CD14-positive monocyte (primary cell): ENCODE data around the gene TXK. TPM values are rescaled to one million over a fixed set of nuclear protein-coding genes. Genes with fewer than 3 reads are reported as not detected.

Source experiments
- DNase-seq, 3 donors: peaks; one replicate each; pipeline ENCODE4 v3.0.0-alpha.2; 2011 to 2022
- H2AFZ ChIP-seq: 2 replicates; pipeline ENCODE4 v1.6.0; 2012; ENCODE audit warnings: mild to moderate bottlenecking, low read depth, low read length, inconsistent platforms; ENCODE audit not compliant: insufficient read depth, poor library complexity, severe bottlenecking
- H3K27ac ChIP-seq, 2 donors: 1 replicate in 1 of 2; 2 replicates in 1 of 2; pipeline ENCODE4 v1.5.1; 2012 to 2013; ENCODE audit warnings: low read length in 2 of 2, control low read depth in 1 of 2, inconsistent platforms in 1 of 2, low read depth in 1 of 2, mild to moderate bottlenecking in 1 of 2
- H3K27me3 ChIP-seq, 2 donors: one replicate each; pipeline versions ENCODE4 v1.6.0 to v1.6.1; 2011 to 2013; ENCODE audit warnings: low read length in 2 of 2; ENCODE audit not compliant: control insufficient read depth in 2 of 2, insufficient read depth in 2 of 2
- H3K36me3 ChIP-seq, 2 donors: replicated peaks in 1 of 2; 1 replicate in 1 of 2; 2 replicates in 1 of 2; pipeline versions ENCODE4 v1.5.1 to v1.6.1; 2012 to 2013; ENCODE audit warnings: low read length in 2 of 2, control low read depth in 1 of 2, inconsistent platforms in 1 of 2, mild to moderate bottlenecking in 1 of 2; ENCODE audit not compliant: insufficient read depth in 2 of 2, control insufficient read depth in 1 of 2
- H3K4me1 ChIP-seq, 2 donors: 1 replicate in 1 of 2; 2 replicates in 1 of 2; pipeline versions ENCODE4 v1.5.1 to v1.6.1; 2012 to 2013; ENCODE audit warnings: low read length in 2 of 2, control low read depth in 1 of 2, inconsistent platforms in 1 of 2, mild to moderate bottlenecking in 1 of 2, moderate library complexity in 1 of 2; ENCODE audit not compliant: insufficient read depth in 2 of 2, control insufficient read depth in 1 of 2
- H3K4me2 ChIP-seq: replicated peaks from 2 replicates; pipeline ENCODE3; 2012; ENCODE audit warnings: low read length, moderate library complexity, mild to moderate bottlenecking; ENCODE audit not compliant: poor library complexity, severe bottlenecking; ENCODE audit errors: extremely low read depth
- H3K4me3 ChIP-seq, 3 experiments: fragments of 200-600 bp in 1 of 3; sonication (generic) in 1 of 3; replicated peaks in 1 of 3; 1 replicate in 2 of 3; 2 replicates in 1 of 3; pipeline ENCODE4 v1.5.1; 2011 to 2013; ENCODE audit warnings: low read length in 3 of 3, mild to moderate bottlenecking in 3 of 3, control low read depth in 2 of 3, low read depth in 2 of 3, inconsistent platforms in 1 of 3, moderate library complexity in 1 of 3
- H3K79me2 ChIP-seq: 2 replicates; pipeline ENCODE4 v1.6.0; 2012; ENCODE audit warnings: mild to moderate bottlenecking, control low read depth, inconsistent platforms, low read length, moderate library complexity; ENCODE audit not compliant: insufficient read depth
- H3K9ac ChIP-seq: 2 replicates; pipeline ENCODE4 v1.6.0; 2017; ENCODE audit warnings: low read length, mild to moderate bottlenecking; ENCODE audit not compliant: insufficient read depth, poor library complexity, severe bottlenecking
- H3K9me3 ChIP-seq, 2 donors: replicated peaks in 1 of 2; 1 replicate in 1 of 2; 2 replicates in 1 of 2; pipeline versions ENCODE4 v1.5.1 to v1.6.1; 2012 to 2013; ENCODE audit warnings: low read length in 2 of 2, control low read depth in 1 of 2; ENCODE audit not compliant: control insufficient read depth in 1 of 2, insufficient read depth in 1 of 2
- H4K20me1 ChIP-seq: 2 replicates; pipeline ENCODE4 v1.6.0; 2012; ENCODE audit warnings: mild to moderate bottlenecking, low read length, control low read depth, moderate library complexity; ENCODE audit not compliant: insufficient read depth
- H3K27ac Mint-ChIP-seq, 7 donors: one replicate each; pipeline ENCODE4 v1.8.0; 2020; ENCODE audit warnings: mild to moderate bottlenecking in 7 of 7, mixed read lengths in 7 of 7, moderate library complexity in 6 of 7, inconsistent platforms in 2 of 7
- H3K27me3 Mint-ChIP-seq, 3 donors: one replicate each; pipeline ENCODE4 v1.8.0; 2021 to 2022; ENCODE audit warnings: low read depth in 3 of 3, mild to moderate bottlenecking in 3 of 3, mixed read lengths in 3 of 3, moderate library complexity in 3 of 3, inconsistent platforms in 1 of 3
- H3K36me3 Mint-ChIP-seq, 2 donors: one replicate each; pipeline ENCODE4 v1.8.0; 2020; ENCODE audit warnings: mixed read lengths in 2 of 2, inconsistent platforms in 1 of 2, mild to moderate bottlenecking in 1 of 2
- H3K4me1 Mint-ChIP-seq: one replicate; pipeline ENCODE4 v1.8.0; 2020; ENCODE audit warnings: mild to moderate bottlenecking, mixed read lengths
- H3K4me3 Mint-ChIP-seq, 2 donors: one replicate each; pipeline ENCODE4 v1.8.0; 2020; ENCODE audit warnings: mild to moderate bottlenecking in 2 of 2, mixed read lengths in 2 of 2, moderate library complexity in 1 of 2
- H3K9me3 Mint-ChIP-seq, 7 donors: one replicate each; pipeline ENCODE4 v1.8.0; 2020 to 2022; ENCODE audit warnings: mixed read lengths in 7 of 7, mild to moderate bottlenecking in 6 of 7, moderate library complexity in 6 of 7, inconsistent platforms in 2 of 7
- CTCF ChIP-seq: fragments of 200-600 bp; IDR thresholded peaks from one replicate; pipeline ENCODE4 v1.8.0; 2022; ENCODE audit warnings: antibody characterized with exemption, mild to moderate bottlenecking
- WGBS: methylation state at CpG from one replicate; pipeline ENCODE4 v1.1.5; 2013; ENCODE audit warnings: missing lambda C conversion rate; ENCODE audit not compliant: insufficient coverage; 5-methylcytosine and 5-hydroxymethylcytosine counted together
- intact Hi-C, 2 donors: fragments of 100-400 bp; cut with micrococcal nuclease; formaldehyde crosslinking; loops; one replicate each; pipeline versions ENCODE4 v1.15.0 to v1.15.1; 2023
- polyA plus RNA-seq, 3 donors: library from polyadenylated mRNA; depleted of rRNA in 1 of 3; unstranded in 2 of 3; stranded (reverse) in 1 of 3; fragments of 300-500 nt in 2 of 3; fragments of >200 nt in 1 of 3; fragmentation: Illumina TruSeq in 2 of 3; gene quantifications; 1 replicate in 2 of 3; 2 replicates in 1 of 3; pipeline ENCODE4 v1.2.3, GENCODE V29; 2012 to 2021

The TXK gene
- polyA plus RNA-seq, 3 donors, result 0.13 to 0.93 (median 0.54) TPM

- intact Hi-C loops, result loop anchor here in 1 of 2 donors (10.0 kb wide), 1 partner anchor 123 kb away; no protein-coding TSS in a partner anchor
- H3K36me3 Mint-ChIP-seq, result peaks cover 4 to 6% of the 10 kb centered on the region in 2 donors
Observed at GRCh38 chr4:48047896-48048295, 86.2 kb downstream of the TXK start.

GRCh38 chr4:48047421-48047844 lies 86.6 kb downstream of the TXK start:
- no peak overlapping the region for H2AFZ ChIP-seq
- Mint-ChIP-seq H3K4me1 (peaks cover 47% of the 10 kb centered on the region), H3K9me3 (peaks cover 0 to 3% (median 0%) of the 10 kb centered on the region in 7 donors), H3K27me3 (peaks cover 32 to 57% (median 41%) of the 10 kb centered on the region in 3 donors), H3K36me3 (peaks cover 4 to 6% of the 10 kb centered on the region in 2 donors), H3K27ac (peak overlapping the region in 5 of 7 donors; percentile 38 to 87 (median 66)), H3K4me3 (peak overlapping the region; percentile 60 to 89)
- no peaks in the 10 kb centered on the region for H4K20me1 ChIP-seq
- peak overlapping the region in 1 of 3 experiments; percentile 58 for H3K4me3 ChIP-seq
- peaks cover 31 to 32% of the 10 kb centered on the region in 2 donors for H3K4me1 ChIP-seq
- peak overlapping the region; percentile 57 for H3K4me2 ChIP-seq
- H3K9me3 ChIP-seq, result no peaks in the 10 kb centered on the region
- peak; percentile 54 to 74 (median 66) for DNase-seq
- H3K27me3 ChIP-seq, result peaks cover 32 to 38% of the 10 kb centered on the region in 2 donors
- intact Hi-C loops, result loop anchor here in 1 of 2 donors (10.0 kb wide), 1 partner anchor 123 kb away; no protein-coding TSS in a partner anchor
- H3K9ac ChIP-seq, result no peak overlapping the region
- TF ChIP-seq CTCF, result no peak
- H3K27ac ChIP-seq, result peak overlapping the region in 1 of 2 donors; percentile 22
- no peaks in the 10 kb centered on the region for H3K79me2 ChIP-seq
- no peaks in the 10 kb centered on the region for H3K36me3 ChIP-seq
- WGBS, result 0% methylated on average over 3 of the region's 3 CpGs

More at GRCh38 chr4:48047896-48048295, 86.2 kb downstream of the TXK start:
- no peak for DNase-seq
- Histone ChIP-seq H3K36me3 (no peaks in the 10 kb centered on the region), H3K4me3 (peak overlapping the region in 1 of 3 experiments; percentile 58), H2AFZ (no peak overlapping the region), H3K4me2 (peak overlapping the region; percentile 57), H3K79me2 (no peaks in the 10 kb centered on the region), H3K27me3 (peaks cover 32 to 37% of the 10 kb centered on the region in 2 donors), H3K9ac (no peak overlapping the region), H3K4me1 (peaks cover 31 to 32% of the 10 kb centered on the region in 2 donors), H3K9me3 (no peaks in the 10 kb centered on the region), H3K27ac (peak overlapping the region in 1 of 2 donors; percentile 22), H4K20me1 (no peaks in the 10 kb centered on the region)
- no peak for TF ChIP-seq CTCF
- WGBS, result no CpG with 5 or more reads among the region's 1 CpG
- Mint-ChIP-seq H3K27me3 (peaks cover 32 to 54% (median 41%) of the 10 kb centered on the region in 3 donors), H3K4me1 (peaks cover 44% of the 10 kb centered on the region), H3K27ac (peak overlapping the region in 6 of 7 donors; percentile 6 to 87 (median 32)), H3K9me3 (peaks cover 0 to 3% (median 0%) of the 10 kb centered on the region in 7 donors), H3K4me3 (peak overlapping the region in 1 of 2 donors; percentile 21)
